ENCODE data around the gene TRANK1. TPM values are rescaled to one million over a fixed set of nuclear protein-coding genes. Genes with fewer than 3 reads are reported as not detected.

TRANK1 gene
- total RNA-seq, 1 experiment from 2014 or later: 1.1 TPM

DNA sequence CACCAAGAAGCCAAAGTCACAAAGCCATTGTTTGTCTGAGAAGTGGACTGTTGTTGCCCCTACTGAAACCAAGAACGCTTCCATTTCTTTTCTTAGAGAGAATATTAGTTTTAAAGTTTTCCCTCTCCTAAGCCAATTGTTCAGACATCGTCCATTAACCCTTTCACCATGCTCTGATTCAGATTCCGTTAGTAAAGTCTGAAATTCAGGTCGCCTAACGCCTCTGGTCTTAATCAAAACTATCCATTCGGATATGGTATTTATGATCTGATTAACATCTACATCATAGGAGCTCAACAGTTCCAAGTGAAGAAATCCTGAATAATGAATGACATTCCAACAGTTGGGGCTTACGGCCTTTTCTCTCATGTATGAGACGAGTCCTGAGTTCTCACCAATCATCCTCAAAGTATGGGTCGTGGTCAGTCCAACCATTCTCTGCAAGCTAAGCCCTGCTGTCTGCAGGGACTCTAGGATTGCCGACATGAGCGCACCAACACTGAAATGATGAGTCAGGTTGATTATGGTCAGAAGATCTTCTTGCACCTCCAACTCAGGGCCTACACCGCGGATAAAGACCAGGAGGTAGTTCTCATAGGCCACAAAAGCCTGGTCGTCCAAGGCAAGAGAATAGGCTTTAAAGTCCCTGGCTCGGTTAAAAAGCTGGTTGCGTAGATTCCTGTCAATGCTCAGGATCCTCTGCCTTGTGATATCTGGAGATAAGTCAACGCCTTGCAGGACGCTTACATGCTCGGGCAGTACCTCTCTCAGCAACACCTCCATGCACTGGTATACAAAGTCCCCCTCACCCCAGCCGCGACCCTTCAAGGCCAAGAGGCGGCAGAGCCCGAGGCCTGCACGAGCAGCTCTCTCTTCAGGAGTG is 47.3 kb upstream of the TRANK1 start:
- peaks cover 56% of the 10 kb centered on the region for H3K79me2 ChIP-seq (ENCODE audit: insufficient read depth, low read length)
- H3K27me3 ChIP-seq (ENCODE audit: insufficient read depth, low read length): no peaks in the 10 kb centered on the region
- CTCF ChIA-PET: interaction anchor here (1.0 to 2.2 kb wide), 4 partner anchors 12 to 59 kb away, joined by 3 to 14 read pairs (median 4); no protein-coding TSS in a partner anchor
- no peaks in the 10 kb centered on the region for H4K20me1 ChIP-seq (ENCODE audit: insufficient read depth)
- DNase-seq (ENCODE audit: low read depth, low spot score): no peak
- TSS peak; percentile 64 for BruUV-seq (replicated peaks)
- peaks cover 4 to 21% of the 10 kb centered on the region in 2 experiments; a peak in 2 of 4 replicates for H3K4me1 ChIP-seq (ENCODE audit: control insufficient read depth in 1 of 2, insufficient read depth in 2 of 2, low read length in 2 of 2)
- H3K36me3 ChIP-seq (ENCODE audit: control insufficient read depth in 1 of 2, insufficient read depth in 2 of 2, low read length in 2 of 2): peaks cover 3 to 14% of the 10 kb centered on the region in 2 experiments; a peak in 2 of 4 replicates
- no peak overlapping the region for H2AFZ ChIP-seq (ENCODE audit: low read depth, low read length, poor library complexity, severe bottlenecking)
- POLR2A ChIA-PET: interaction anchor here (0.9 to 2.1 kb wide), 5 partner anchors 23 to 229 kb away, joined by 3 to 8 read pairs (median 4); no protein-coding TSS in a partner anchor
- intact Hi-C loops (cut with micrococcal nuclease): loop anchor here (10.0 kb wide), 1 partner anchor 223 kb away; no protein-coding TSS in a partner anchor
- RAD21 ChIA-PET (ENCODE audit: low non-redundant PET in 1 of 2, low total read pairs in 2 of 2, uncharacterized antibody in 2 of 2, unreplicated experiment in 2 of 2): interaction anchor here in 1 of 2 experiments (0.8 kb wide), 1 partner anchor 34 kb away, joined by 3 read pairs; no protein-coding TSS in a partner anchor
- H3K4me3 ChIP-seq (replicated peaks in 1 of 2; ENCODE audit: low read depth in 1 of 2, low read length in 2 of 2): peak overlapping the region; percentile 57 to 76
- H3K27ac ChIP-seq (ENCODE audit: low read depth, low read length): peak overlapping the region; percentile 90
- H3K4me2 ChIP-seq (ENCODE audit: low read length): peak overlapping the region; percentile 82
- H3K9me2 ChIP-seq (ENCODE audit: insufficient read depth): no peaks in the 10 kb centered on the region
- H3K9ac ChIP-seq (ENCODE audit: low read length): peak overlapping the region; percentile 76
- no peak for ATAC-seq
- no peaks in the 10 kb centered on the region for H3K9me3 ChIP-seq (ENCODE audit: control insufficient read depth in 1 of 2, insufficient read depth in 1 of 2, low read depth in 1 of 2, low read length in 2 of 2)
- TF ChIP-seq SP1 (IDR thresholded peaks at IDR 0.05; ENCODE audit: low read depth) (0 out of 2 replicates have a peak, but pooled peaks have one; percentile 15), CBX3 (IDR thresholded peaks at IDR 0.05; ENCODE audit: low read depth) (peak; percentile 2; the same call in 1 of the 2 replicates), ZFX (IDR thresholded peaks at IDR 0.05) (0 out of 2 replicates have a peak, but pooled peaks have one; percentile 74), POLR2AphosphoS5 (IDR thresholded peaks at IDR 0.05; ENCODE audit: low read depth, low read length) (no peak), EZH2 (IDR thresholded peaks at IDR 0.05) (no peak)

- no peaks in the 10 kb centered on the region for H3K9me3 ChIP-seq (ENCODE audit: control insufficient read depth in 1 of 2, insufficient read depth in 1 of 2, low read depth in 1 of 2, low read length in 2 of 2)
- RAD21 ChIA-PET (ENCODE audit: low non-redundant PET in 1 of 2, low total read pairs in 2 of 2, uncharacterized antibody in 2 of 2, unreplicated experiment in 2 of 2): no interaction called here
- no peak overlapping the region; the same call in 1 of the 2 replicates for H3K4me2 ChIP-seq (ENCODE audit: low read length)
- intact Hi-C loops (cut with micrococcal nuclease): loop anchor here (10.0 kb wide), 1 partner anchor 224 kb away; no protein-coding TSS in a partner anchor
- no peak overlapping the region for H2AFZ ChIP-seq (ENCODE audit: low read depth, low read length, poor library complexity, severe bottlenecking)
- POLR2A ChIA-PET: no interaction called here
- H3K9me2 ChIP-seq (ENCODE audit: insufficient read depth): no peaks in the 10 kb centered on the region
- no peak for DNase-seq (ENCODE audit: low read depth, low spot score)
- H3K9ac ChIP-seq (ENCODE audit: low read length): no peak overlapping the region
- H3K27ac ChIP-seq (ENCODE audit: low read depth, low read length): no peak overlapping the region
- CTCF ChIA-PET: interaction anchor here (2.2 kb wide), 1 partner anchor 33 kb away, joined by 14 read pairs; no protein-coding TSS in a partner anchor
- peaks cover 48% of the 10 kb centered on the region for H3K79me2 ChIP-seq (ENCODE audit: insufficient read depth, low read length)
- no TSS peak for BruUV-seq (replicated peaks)
- H4K20me1 ChIP-seq (ENCODE audit: insufficient read depth): no peaks in the 10 kb centered on the region
- peaks cover 4 to 21% of the 10 kb centered on the region in 2 experiments; a peak in 2 of 4 replicates for H3K4me1 ChIP-seq (ENCODE audit: control insufficient read depth in 1 of 2, insufficient read depth in 2 of 2, low read length in 2 of 2)
- no peak overlapping the region for H3K4me3 ChIP-seq (replicated peaks in 1 of 2; ENCODE audit: low read depth in 1 of 2, low read length in 2 of 2)
- H3K27me3 ChIP-seq (ENCODE audit: insufficient read depth, low read length): no peaks in the 10 kb centered on the region
- peaks cover 3 to 10% of the 10 kb centered on the region in 2 experiments; a peak in 2 of 4 replicates for H3K36me3 ChIP-seq (ENCODE audit: control insufficient read depth in 1 of 2, insufficient read depth in 2 of 2, low read length in 2 of 2)
- no peak for ATAC-seq
- no peak for TF ChIP-seq ZBTB33 (IDR thresholded peaks at IDR 0.05; ENCODE audit: extremely low read depth, insufficient replicate concordance, low read length)
- no peak for TF ChIP-seq ZNF274 (IDR thresholded peaks at IDR 0.05; ENCODE audit: low read depth, low read length)
- no peak for TF ChIP-seq FOSL1 (IDR thresholded peaks at IDR 0.05; ENCODE audit: low read depth)
- TF ChIP-seq REST (IDR thresholded peaks at IDR 0.05; ENCODE audit: low read depth): no peak
- TF ChIP-seq SRF (IDR thresholded peaks at IDR 0.05; ENCODE audit: low read depth): no peak
- TF ChIP-seq, protein P1, sequence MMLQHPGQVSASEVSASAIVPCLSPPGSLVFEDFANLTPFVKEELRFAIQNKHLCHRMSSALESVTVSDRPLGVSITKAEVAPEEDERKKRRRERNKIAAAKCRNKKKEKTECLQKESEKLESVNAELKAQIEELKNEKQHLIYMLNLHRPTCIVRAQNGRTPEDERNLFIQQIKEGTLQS (IDR thresholded peaks at IDR 0.05): no peak
- no peak for TF ChIP-seq EZH2phosphoT487 (IDR thresholded peaks at IDR 0.05; ENCODE audit: borderline replicate concordance)
- TF ChIP-seq POLR2AphosphoS5 (IDR thresholded peaks at IDR 0.05; ENCODE audit: low read depth, low read length): no peak
Observed at GRCh38 chr3:36991147-36991546, 46.3 kb upstream of the TRANK1 start.
